ENCODE measurements around the gene SRRM1. TPM values are rescaled to one million over a fixed set of nuclear protein-coding genes. Genes with fewer than 3 reads are reported as not detected.

Gene SRRM1
- total RNA-seq, 1 experiment from 2014 or later = 228 TPM

DNA sequence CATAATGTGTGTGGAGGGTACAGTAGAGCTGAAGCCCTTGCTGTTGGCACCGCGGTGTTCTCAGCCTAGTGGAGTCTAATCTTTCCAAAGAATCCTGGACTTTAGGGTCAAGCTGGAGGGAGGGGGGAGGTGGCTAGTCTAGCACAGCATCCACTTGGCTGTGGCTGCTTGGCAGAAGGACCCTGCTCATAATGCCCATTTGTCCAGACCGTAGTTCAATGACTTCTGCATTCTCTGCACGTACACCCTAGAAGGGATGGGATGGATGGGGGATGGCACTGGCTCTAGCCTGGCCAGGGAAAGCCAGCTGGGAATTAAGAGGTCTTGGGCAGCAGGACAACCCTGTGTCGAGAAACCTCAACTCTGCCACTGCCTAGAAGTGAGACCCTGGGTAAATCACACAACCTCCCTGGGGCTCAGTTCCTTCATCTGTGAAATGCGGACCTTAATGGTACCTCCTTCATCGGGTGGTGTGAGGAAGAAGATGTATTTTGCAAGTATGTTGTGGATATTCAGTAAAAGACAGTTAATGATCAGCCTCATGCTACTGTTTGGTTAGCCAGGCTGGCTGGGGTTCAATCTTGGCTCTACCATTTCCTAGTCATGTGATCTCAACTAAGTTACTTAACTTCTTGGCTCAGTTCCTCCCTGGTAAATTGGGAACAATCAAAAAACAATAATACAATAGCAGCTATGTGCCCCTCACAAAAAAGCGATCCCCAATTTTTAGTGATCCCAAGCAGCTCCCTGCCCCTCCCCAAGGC, 75.0 kb downstream of the SRRM1 start (continued):
- TF ChIP-seq, protein P1, sequence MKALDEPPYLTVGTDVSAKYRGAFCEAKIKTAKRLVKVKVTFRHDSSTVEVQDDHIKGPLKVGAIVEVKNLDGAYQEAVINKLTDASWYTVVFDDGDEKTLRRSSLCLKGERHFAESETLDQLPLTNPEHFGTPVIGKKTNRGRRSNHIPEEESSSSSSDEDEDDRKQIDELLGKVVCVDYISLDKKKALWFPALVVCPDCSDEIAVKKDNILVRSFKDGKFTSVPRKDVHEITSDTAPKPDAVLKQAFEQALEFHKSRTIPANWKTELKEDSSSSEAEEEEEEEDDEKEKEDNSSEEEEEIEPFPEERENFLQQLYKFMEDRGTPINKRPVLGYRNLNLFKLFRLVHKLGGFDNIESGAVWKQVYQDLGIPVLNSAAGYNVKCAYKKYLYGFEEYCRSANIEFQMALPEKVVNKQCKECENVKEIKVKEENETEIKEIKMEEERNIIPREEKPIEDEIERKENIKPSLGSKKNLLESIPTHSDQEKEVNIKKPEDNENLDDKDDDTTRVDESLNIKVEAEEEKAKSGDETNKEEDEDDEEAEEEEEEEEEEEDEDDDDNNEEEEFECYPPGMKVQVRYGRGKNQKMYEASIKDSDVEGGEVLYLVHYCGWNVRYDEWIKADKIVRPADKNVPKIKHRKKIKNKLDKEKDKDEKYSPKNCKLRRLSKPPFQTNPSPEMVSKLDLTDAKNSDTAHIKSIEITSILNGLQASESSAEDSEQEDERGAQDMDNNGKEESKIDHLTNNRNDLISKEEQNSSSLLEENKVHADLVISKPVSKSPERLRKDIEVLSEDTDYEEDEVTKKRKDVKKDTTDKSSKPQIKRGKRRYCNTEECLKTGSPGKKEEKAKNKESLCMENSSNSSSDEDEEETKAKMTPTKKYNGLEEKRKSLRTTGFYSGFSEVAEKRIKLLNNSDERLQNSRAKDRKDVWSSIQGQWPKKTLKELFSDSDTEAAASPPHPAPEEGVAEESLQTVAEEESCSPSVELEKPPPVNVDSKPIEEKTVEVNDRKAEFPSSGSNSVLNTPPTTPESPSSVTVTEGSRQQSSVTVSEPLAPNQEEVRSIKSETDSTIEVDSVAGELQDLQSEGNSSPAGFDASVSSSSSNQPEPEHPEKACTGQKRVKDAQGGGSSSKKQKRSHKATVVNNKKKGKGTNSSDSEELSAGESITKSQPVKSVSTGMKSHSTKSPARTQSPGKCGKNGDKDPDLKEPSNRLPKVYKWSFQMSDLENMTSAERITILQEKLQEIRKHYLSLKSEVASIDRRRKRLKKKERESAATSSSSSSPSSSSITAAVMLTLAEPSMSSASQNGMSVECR (CRISPR knock-in tag; IDR thresholded peaks at IDR 0.05; ENCODE audit: borderline replicate concordance) = no peak
- no peak for TF ChIP-seq ETV6 (CRISPR knock-in tag; IDR thresholded peaks at IDR 0.05)
- no peak for TF ChIP-seq ZMAT4 (CRISPR knock-in tag; IDR thresholded peaks at IDR 0.05)
- no peak for TF ChIP-seq ZNF232 (CRISPR knock-in tag; IDR thresholded peaks at IDR 0.05)
- TF ChIP-seq, protein P2, sequence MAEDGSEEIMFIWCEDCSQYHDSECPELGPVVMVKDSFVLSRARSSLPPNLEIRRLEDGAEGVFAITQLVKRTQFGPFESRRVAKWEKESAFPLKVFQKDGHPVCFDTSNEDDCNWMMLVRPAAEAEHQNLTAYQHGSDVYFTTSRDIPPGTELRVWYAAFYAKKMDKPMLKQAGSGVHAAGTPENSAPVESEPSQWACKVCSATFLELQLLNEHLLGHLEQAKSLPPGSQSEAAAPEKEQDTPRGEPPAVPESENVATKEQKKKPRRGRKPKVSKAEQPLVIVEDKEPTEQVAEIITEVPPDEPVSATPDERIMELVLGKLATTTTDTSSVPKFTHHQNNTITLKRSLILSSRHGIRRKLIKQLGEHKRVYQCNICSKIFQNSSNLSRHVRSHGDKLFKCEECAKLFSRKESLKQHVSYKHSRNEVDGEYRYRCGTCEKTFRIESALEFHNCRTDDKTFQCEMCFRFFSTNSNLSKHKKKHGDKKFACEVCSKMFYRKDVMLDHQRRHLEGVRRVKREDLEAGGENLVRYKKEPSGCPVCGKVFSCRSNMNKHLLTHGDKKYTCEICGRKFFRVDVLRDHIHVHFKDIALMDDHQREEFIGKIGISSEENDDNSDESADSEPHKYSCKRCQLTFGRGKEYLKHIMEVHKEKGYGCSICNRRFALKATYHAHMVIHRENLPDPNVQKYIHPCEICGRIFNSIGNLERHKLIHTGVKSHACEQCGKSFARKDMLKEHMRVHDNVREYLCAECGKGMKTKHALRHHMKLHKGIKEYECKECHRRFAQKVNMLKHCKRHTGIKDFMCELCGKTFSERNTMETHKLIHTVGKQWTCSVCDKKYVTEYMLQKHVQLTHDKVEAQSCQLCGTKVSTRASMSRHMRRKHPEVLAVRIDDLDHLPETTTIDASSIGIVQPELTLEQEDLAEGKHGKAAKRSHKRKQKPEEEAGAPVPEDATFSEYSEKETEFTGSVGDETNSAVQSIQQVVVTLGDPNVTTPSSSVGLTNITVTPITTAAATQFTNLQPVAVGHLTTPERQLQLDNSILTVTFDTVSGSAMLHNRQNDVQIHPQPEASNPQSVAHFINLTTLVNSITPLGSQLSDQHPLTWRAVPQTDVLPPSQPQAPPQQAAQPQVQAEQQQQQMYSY (CRISPR knock-in tag; IDR thresholded peaks at IDR 0.05) = no peak
- TF ChIP-seq FOXP4 (CRISPR knock-in tag; IDR thresholded peaks at IDR 0.05) = no peak
- TF ChIP-seq OVOL2 (CRISPR knock-in tag; IDR thresholded peaks at IDR 0.05; ENCODE audit: borderline replicate concordance) = no peak
- no peak for TF ChIP-seq NR2C2 (CRISPR knock-in tag; IDR thresholded peaks at IDR 0.05)
- no peak for TF ChIP-seq E2F1 (CRISPR knock-in tag; IDR thresholded peaks at IDR 0.05)
- TF ChIP-seq MAX (CRISPR knock-in tag; IDR thresholded peaks at IDR 0.05) = no peak
- TF ChIP-seq, protein P3, sequence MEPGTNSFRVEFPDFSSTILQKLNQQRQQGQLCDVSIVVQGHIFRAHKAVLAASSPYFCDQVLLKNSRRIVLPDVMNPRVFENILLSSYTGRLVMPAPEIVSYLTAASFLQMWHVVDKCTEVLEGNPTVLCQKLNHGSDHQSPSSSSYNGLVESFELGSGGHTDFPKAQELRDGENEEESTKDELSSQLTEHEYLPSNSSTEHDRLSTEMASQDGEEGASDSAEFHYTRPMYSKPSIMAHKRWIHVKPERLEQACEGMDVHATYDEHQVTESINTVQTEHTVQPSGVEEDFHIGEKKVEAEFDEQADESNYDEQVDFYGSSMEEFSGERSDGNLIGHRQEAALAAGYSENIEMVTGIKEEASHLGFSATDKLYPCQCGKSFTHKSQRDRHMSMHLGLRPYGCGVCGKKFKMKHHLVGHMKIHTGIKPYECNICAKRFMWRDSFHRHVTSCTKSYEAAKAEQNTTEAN (CRISPR knock-in tag; IDR thresholded peaks at IDR 0.05) = no peak
- no peak for TF ChIP-seq ZNF532 (CRISPR knock-in tag; IDR thresholded peaks at IDR 0.05; ENCODE audit: borderline replicate concordance)
- TF ChIP-seq SOX15 (CRISPR knock-in tag; IDR thresholded peaks at IDR 0.05) = no peak
- TF ChIP-seq NFE2L1 (CRISPR knock-in tag; IDR thresholded peaks at IDR 0.05) = no peak

Measured in WTC11 (cell line).